GM23338 (cell line): Measurements from ENCODE around the gene SNAP25. TPM values are rescaled to one million over a fixed set of nuclear protein-coding genes. Genes with fewer than 3 reads are reported as not detected.

Experiments used
- ATAC-seq: fragments of 200-7000 bp; cut with Tn5 transposase; 3 replicates; pipeline ENCODE4 v1.9.1; 2020
- DNase-seq: peaks from one replicate; pipeline ENCODE4 v3.0.0-alpha.2; 2015; ENCODE audit warnings: low spot score
- H2AFZ ChIP-seq: fragments of 200-600 bp; sonication (generic); 2 replicates; pipeline ENCODE4 v1.8.0; 2016; ENCODE audit warnings: antibody characterized with exemption, mild to moderate bottlenecking, moderate library complexity
- H3F3A ChIP-seq: fragments of 200-600 bp; sonication (generic); replicated peaks from 2 replicates; pipeline ENCODE4 v1.8.0; 2017; ENCODE audit warnings: antibody characterized with exemption, mixed run types, low read depth
- H3K27ac ChIP-seq: fragments of 200-600 bp; sonication (generic); 2 replicates; pipeline ENCODE4 v1.6.1; 2016; ENCODE audit warnings: low read depth
- H3K27me3 ChIP-seq: fragments of 200-600 bp; sonication (generic); 2 replicates; pipeline ENCODE4 v1.8.0; 2016; ENCODE audit warnings: mild to moderate bottlenecking, mixed run types, moderate library complexity; ENCODE audit not compliant: insufficient read depth
- H3K36me3 ChIP-seq: fragments of 200-600 bp; sonication (generic); 2 replicates; pipeline ENCODE4 v1.8.0; 2016; ENCODE audit warnings: mild to moderate bottlenecking; ENCODE audit not compliant: insufficient read depth
- H3K4me1 ChIP-seq: fragments of 200-600 bp; sonication (generic); 2 replicates; pipeline ENCODE4 v1.8.0; 2016; ENCODE audit warnings: mild to moderate bottlenecking, moderate library complexity; ENCODE audit not compliant: insufficient read depth
- H3K4me2 ChIP-seq: fragments of 200-600 bp; sonication (generic); 2 replicates; pipeline ENCODE4 v1.7.1; 2017; ENCODE audit warnings: mixed run types
- H3K4me3 ChIP-seq: fragments of 200-600 bp; sonication (generic); 2 replicates; pipeline ENCODE4 v1.6.1; 2016; ENCODE audit warnings: mixed run types
- H3K79me2 ChIP-seq: fragments of 200-600 bp; sonication (generic); replicated peaks from 2 replicates; pipeline ENCODE4 v1.8.0; 2017; ENCODE audit warnings: mild to moderate bottlenecking; ENCODE audit not compliant: insufficient read depth
- H3K9me2 ChIP-seq: fragments of 200-600 bp; sonication (generic); 2 replicates; pipeline ENCODE4 v1.8.0; 2017; ENCODE audit not compliant: insufficient read depth
- H4K20me1 ChIP-seq: fragments of 200-600 bp; sonication (generic); replicated peaks from 2 replicates; pipeline ENCODE4 v1.8.0; 2017; ENCODE audit warnings: mild to moderate bottlenecking; ENCODE audit not compliant: insufficient read depth
- H3K27ac Mint-ChIP-seq: 2 replicates; pipeline ENCODE4 v1.8.0; 2020; ENCODE audit warnings: inconsistent platforms, mild to moderate bottlenecking, moderate library complexity, mixed read lengths
- H3K27me3 Mint-ChIP-seq: 3 replicates; pipeline ENCODE4 v1.8.0; 2022; ENCODE audit warnings: low read depth, mild to moderate bottlenecking, moderate library complexity, mixed read lengths, inconsistent platforms; ENCODE audit not compliant: insufficient read depth, poor library complexity
- H3K36me3 Mint-ChIP-seq: 3 replicates; pipeline ENCODE4 v1.8.0; 2021; ENCODE audit warnings: low read depth, mild to moderate bottlenecking, inconsistent platforms, moderate library complexity, mixed read lengths
- H3K4me1 Mint-ChIP-seq: 3 replicates; pipeline ENCODE4 v1.8.0; 2020; ENCODE audit warnings: mild to moderate bottlenecking, inconsistent platforms, mixed read lengths
- H3K4me3 Mint-ChIP-seq: 3 replicates; pipeline ENCODE4 v1.8.0; 2021; ENCODE audit warnings: moderate library complexity, mild to moderate bottlenecking, inconsistent platforms, mixed read lengths
- H3K9me3 Mint-ChIP-seq: 3 replicates; pipeline ENCODE4 v1.8.0; 2020; ENCODE audit warnings: moderate library complexity, mild to moderate bottlenecking, inconsistent platforms, mixed read lengths
- CREB1 ChIP-seq: fragments of 250-450 bp; sonication (Bioruptor Pico); IDR thresholded peaks from 2 replicates; pipeline ENCODE4 v1.5.0; 2020; ENCODE audit warnings: low read depth, mild to moderate bottlenecking, moderate library complexity
- EZH2phosphoT487 ChIP-seq: fragments of 200-600 bp; sonication (generic); IDR thresholded peaks from one replicate; pipeline ENCODE4 v1.8.1; 2018; ENCODE audit warnings: antibody characterized with exemption; ENCODE audit not compliant: unreplicated experiment
- JUNB ChIP-seq: IDR thresholded peaks from one replicate; pipeline ENCODE4 v1.6.1; 2016; ENCODE audit warnings: antibody characterized with exemption; ENCODE audit not compliant: unreplicated experiment
- NANOG ChIP-seq: IDR thresholded peaks from 2 replicates; pipeline ENCODE4 v1.6.1; 2016; ENCODE audit warnings: antibody characterized with exemption, borderline replicate concordance
- STAT1 ChIP-seq: IDR thresholded peaks from one replicate; pipeline ENCODE4 v1.6.1; 2016; ENCODE audit warnings: antibody characterized with exemption; ENCODE audit not compliant: unreplicated experiment
- ZNF331 ChIP-seq: fragments of 250-450 bp; sonication (Bioruptor Pico); IDR thresholded peaks from 2 replicates; pipeline ENCODE4 v1.5.0; 2020; ENCODE audit warnings: low read depth, mild to moderate bottlenecking, moderate library complexity
- polyA plus RNA-seq: library from polyadenylated mRNA; unstranded; fragments of >200 nt; fragmentation: Nextera tagmentation; extraction: Ambion mirVana; gene quantifications from 2 replicates; pipeline ENCODE4 v1.2.1, GENCODE V29; 2016
- total RNA-seq: library from RNA; depleted of rRNA; stranded (reverse); fragments of >200 nt; shearing (Covaris generic); gene quantifications from 2 replicates; pipeline ENCODE4 v1.2.3, GENCODE V29; 2014
- TF ChIP-seq, protein P1 (sequence below): IDR thresholded peaks from one replicate; pipeline ENCODE4 v1.6.1; 2018; ENCODE audit warnings: antibody characterized with exemption; ENCODE audit not compliant: unreplicated experiment
- TF ChIP-seq, protein P2 (sequence below), 2 experiments: fragments of 200-600 bp in 1 of 2; sonication (generic) in 1 of 2; conservative IDR thresholded peaks; 2 replicates each; pipeline versions ENCODE4 v1.5.1 to v1.6.1; 2016 to 2017; ENCODE audit warnings: antibody characterized with exemption in 2 of 2, low read depth in 2 of 2, mild to moderate bottlenecking in 2 of 2, moderate library complexity in 1 of 2

SNAP25 gene
- total and polyA plus RNA-seq, 2 experiments from 2014 or later, result 0.82 to 1.3 TPM

DNA sequence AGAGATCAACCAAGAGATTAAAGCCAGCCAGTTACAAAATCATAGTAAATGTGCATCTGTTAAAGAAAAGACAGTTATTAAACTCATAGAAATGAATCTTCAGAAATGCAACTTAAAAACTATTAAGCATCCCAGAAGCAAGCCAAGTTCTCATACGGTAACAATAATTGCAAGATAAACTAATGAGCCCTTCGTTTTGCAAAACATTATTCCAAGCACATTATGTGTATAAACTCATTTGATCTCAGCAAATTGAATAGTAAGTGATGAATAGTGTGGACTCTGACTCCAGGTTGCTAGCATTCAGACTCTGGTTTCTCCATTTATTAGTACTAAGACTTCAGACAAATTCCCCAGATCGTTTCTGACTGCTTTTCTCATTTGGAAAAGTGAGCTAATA lies 85.2 kb downstream of the SNAP25 start (continued):
- TF ChIP-seq, protein P1, sequence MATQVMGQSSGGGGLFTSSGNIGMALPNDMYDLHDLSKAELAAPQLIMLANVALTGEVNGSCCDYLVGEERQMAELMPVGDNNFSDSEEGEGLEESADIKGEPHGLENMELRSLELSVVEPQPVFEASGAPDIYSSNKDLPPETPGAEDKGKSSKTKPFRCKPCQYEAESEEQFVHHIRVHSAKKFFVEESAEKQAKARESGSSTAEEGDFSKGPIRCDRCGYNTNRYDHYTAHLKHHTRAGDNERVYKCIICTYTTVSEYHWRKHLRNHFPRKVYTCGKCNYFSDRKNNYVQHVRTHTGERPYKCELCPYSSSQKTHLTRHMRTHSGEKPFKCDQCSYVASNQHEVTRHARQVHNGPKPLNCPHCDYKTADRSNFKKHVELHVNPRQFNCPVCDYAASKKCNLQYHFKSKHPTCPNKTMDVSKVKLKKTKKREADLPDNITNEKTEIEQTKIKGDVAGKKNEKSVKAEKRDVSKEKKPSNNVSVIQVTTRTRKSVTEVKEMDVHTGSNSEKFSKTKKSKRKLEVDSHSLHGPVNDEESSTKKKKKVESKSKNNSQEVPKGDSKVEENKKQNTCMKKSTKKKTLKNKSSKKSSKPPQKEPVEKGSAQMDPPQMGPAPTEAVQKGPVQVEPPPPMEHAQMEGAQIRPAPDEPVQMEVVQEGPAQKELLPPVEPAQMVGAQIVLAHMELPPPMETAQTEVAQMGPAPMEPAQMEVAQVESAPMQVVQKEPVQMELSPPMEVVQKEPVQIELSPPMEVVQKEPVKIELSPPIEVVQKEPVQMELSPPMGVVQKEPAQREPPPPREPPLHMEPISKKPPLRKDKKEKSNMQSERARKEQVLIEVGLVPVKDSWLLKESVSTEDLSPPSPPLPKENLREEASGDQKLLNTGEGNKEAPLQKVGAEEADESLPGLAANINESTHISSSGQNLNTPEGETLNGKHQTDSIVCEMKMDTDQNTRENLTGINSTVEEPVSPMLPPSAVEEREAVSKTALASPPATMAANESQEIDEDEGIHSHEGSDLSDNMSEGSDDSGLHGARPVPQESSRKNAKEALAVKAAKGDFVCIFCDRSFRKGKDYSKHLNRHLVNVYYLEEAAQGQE, result no peak
- TF ChIP-seq CREB1 (CRISPR knock-in tag) (no peak), EZH2phosphoT487 (no peak), NANOG (no peak), JUNB (no peak)
- TF ChIP-seq, protein P2, sequence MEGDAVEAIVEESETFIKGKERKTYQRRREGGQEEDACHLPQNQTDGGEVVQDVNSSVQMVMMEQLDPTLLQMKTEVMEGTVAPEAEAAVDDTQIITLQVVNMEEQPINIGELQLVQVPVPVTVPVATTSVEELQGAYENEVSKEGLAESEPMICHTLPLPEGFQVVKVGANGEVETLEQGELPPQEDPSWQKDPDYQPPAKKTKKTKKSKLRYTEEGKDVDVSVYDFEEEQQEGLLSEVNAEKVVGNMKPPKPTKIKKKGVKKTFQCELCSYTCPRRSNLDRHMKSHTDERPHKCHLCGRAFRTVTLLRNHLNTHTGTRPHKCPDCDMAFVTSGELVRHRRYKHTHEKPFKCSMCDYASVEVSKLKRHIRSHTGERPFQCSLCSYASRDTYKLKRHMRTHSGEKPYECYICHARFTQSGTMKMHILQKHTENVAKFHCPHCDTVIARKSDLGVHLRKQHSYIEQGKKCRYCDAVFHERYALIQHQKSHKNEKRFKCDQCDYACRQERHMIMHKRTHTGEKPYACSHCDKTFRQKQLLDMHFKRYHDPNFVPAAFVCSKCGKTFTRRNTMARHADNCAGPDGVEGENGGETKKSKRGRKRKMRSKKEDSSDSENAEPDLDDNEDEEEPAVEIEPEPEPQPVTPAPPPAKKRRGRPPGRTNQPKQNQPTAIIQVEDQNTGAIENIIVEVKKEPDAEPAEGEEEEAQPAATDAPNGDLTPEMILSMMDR (conservative IDR thresholded peaks at IDR 0.05; ENCODE audit: low read depth in 2 of 2), result no peak

DNA sequence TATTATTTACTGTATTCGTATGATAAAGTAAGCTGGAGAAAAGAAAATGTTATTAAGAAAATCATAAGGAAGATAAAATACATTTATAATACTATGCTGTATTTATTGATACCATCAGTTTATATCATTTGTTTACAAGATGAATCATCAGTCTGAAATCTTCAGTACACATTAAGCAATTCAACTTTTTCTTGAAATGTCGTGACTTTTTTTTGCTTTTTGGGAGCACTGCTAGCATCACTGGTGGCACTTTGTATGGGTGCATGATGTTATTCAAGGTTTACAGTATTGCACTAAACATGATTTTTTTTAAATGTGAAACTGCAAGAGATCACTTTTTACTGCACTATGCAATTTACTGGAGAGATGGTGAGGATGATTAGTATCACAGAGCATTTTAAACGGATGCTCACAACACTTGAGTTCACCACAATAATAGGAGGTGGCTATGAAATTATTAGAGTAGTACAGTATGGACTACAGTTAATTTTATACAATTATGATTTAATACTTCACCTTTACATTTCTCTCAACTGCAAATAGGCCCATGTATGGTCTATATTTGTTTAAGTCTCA lies 85.9 kb downstream of the SNAP25 start:
- H3K9me3 Mint-ChIP-seq, result no peaks in the 10 kb centered on the region
- Histone ChIP-seq H4K20me1 (no peaks in the 10 kb centered on the region), H3K4me2 (no peak overlapping the region), H3K4me1 (peaks cover 32% of the 10 kb centered on the region), H3K36me3 (no peaks in the 10 kb centered on the region), H3K9me2 (no peaks in the 10 kb centered on the region; the same call in 1 of the 2 replicates), H3K27ac (no peak overlapping the region), H3F3A (peaks cover 3% of the 10 kb centered on the region; the same call in 1 of the 2 replicates), H2AFZ (no peak overlapping the region), H3K79me2 (no peaks in the 10 kb centered on the region), H3K4me3 (no peak overlapping the region), H3K27me3 (peaks cover 19% of the 10 kb centered on the region)
- no peak for TF ChIP-seq ZNF331 (CRISPR knock-in tag)
- TF ChIP-seq, protein P1, result no peak
- TF ChIP-seq CREB1 (CRISPR knock-in tag), result no peak
- TF ChIP-seq, protein P2 (conservative IDR thresholded peaks at IDR 0.05; ENCODE audit: low read depth in 2 of 2), result no peak
- no peak for TF ChIP-seq NANOG
- no peak for TF ChIP-seq EZH2phosphoT487
- TF ChIP-seq STAT1, result no peak
- no peaks in the 10 kb centered on the region for H3K36me3 Mint-ChIP-seq
- ATAC-seq (no peak), DNase-seq (no peak)
- peaks cover 7% of the 10 kb centered on the region for H3K27me3 Mint-ChIP-seq
- peaks cover 26% of the 10 kb centered on the region for H3K4me1 Mint-ChIP-seq
- H3K4me3 Mint-ChIP-seq, result no peak overlapping the region
- no peak overlapping the region for H3K27ac Mint-ChIP-seq
